NCI-H2171 (cell line): ENCODE measurements around the gene ACO2.
"Not testable (repeated sequence)": the region's sequence is repeated elsewhere in the genome, so short reads cannot be mapped to it uniquely, and the experiment has no call there.

Experiments used
- DNase-seq: peaks from one replicate; lab custom pipeline; 2025; lab: John Stamatoyannopoulos, UW

The ACO2 gene

DNA sequence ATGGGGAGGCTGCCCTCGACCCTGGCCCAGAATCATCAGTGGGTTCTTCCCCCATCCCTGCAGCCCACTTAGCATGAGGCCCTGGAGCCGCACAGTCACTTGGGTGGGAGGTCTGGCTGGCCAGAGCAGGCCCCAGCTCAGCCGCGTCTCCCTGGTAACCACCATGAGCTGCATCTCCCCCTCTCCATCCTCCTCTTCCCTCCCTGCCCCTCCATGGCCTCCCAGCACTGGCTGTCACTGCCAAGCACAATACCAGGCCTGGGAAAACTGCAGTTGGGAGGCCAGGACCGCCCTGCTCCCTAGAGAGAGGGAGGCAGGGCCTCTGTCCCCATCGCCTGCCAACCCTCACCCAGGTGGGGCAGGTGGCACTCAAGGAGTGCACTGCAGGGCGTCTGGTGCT, 99.9 kb downstream of the ACO2 start:
- DNase-seq: peak; percentile 84

DNA sequence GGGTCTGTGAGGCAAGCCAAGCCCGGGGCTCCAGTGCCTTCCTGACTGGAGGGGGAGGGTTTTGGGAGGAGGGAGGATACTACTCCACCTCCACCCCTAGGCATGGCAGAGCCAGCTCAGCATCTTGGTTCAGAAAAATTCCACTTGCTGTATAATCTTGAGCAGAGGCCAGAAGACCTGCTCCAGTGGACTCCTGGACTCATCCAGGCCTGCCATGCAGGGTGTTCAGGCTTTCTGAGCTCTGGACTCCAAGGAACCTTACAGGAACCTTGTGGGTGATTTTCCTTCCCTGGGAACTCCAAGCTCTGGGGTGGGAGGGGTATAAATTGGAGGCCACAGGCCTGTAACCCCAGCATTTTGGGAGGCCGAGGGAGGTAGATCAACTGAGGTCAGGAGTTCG, 101.3 kb downstream of the ACO2 start:
- no peak for DNase-seq

DNA sequence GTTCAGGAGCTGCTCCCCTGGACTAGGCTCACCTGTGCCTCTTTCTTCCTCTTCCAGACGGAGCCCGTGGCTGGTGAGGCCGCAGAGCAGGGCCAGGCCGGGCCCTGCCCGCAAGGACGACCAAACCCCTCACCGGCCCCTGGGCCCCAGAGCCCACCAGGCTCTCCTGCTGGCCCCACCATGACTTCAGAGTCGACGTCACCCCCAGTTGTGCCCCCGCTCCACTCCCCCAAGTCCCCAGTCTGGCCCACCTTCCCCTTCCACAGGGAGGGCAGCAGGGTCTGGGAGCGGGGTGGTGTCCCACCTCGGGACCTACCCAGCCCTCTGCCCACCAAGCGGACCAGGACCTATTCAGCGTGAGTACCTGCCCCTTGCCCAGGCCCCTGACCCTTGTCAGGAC, 102.9 kb downstream of the ACO2 start:
- DNase-seq: no peak

GRCh38 chr22:41572305-41572704, 103.4 kb downstream of the ACO2 start:
- not testable (repeated sequence) for DNase-seq

DNA sequence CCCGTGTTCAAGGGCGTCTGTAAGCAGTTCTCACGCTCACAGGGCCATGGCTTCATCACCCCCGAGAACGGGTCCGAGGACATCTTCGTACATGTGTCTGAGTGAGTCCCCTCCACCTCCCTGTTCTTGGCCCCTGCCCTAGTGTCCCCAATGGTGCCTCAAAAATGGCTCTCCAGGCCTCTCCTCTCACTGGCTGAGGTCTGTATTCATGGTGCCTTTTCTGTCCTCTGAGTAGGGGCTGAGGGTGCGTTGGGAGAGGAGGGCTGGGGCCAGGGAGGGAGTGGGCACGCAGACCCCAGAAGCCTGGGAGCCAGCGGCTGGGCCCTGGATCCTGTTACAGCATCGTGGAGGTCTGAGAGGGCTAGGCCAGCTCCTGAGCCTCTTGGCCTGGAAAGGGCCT, 104.8 kb downstream of the ACO2 start:
- no peak for DNase-seq

DNA sequence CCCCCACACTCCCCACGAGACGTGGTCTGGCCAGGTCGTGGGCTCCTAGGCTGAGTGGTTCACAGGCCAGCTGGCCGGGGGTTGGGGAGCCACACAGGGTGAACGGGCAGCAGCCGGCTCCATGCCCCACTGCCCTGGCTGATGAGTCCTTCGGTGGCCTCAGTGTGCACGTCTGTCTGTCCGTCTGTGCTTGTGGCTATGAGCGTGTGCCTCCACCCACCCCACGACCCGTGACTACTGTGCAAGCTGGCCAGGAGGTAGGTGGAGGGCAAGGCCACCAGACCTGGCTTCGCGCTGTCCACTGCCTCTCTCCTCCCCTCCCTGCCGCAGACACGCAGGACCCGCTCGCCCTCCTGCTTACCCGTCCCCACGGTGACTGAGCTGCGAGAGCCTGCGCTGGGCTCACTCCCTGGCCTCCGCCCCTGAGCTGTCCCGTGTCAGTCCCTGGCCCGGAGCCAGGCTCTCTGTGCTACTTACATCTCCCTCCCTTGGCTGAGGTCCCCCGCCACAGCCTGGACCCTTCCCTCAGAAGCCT, 106.0 kb downstream of the ACO2 start:
- DNase-seq: no peak

- no peak for DNase-seq
These were observed 106.6 kb downstream of the ACO2 start for GRCh38 chr22:41575533-41575932.

GRCh38 chr22:41576877-41577276, 108.0 kb downstream of the ACO2 start:
- peak; percentile 32 for DNase-seq

- DNase-seq: no peak
These were observed 109.2 kb downstream of the ACO2 start for GRCh38 chr22:41578114-41578513.
